Measurements from ENCODE around the gene TWIST1.

GRCh38 chr7:19097165-19098055 lies 20.0 kb downstream of the TWIST1 start:
- TF ChIP-seq, protein P1, sequence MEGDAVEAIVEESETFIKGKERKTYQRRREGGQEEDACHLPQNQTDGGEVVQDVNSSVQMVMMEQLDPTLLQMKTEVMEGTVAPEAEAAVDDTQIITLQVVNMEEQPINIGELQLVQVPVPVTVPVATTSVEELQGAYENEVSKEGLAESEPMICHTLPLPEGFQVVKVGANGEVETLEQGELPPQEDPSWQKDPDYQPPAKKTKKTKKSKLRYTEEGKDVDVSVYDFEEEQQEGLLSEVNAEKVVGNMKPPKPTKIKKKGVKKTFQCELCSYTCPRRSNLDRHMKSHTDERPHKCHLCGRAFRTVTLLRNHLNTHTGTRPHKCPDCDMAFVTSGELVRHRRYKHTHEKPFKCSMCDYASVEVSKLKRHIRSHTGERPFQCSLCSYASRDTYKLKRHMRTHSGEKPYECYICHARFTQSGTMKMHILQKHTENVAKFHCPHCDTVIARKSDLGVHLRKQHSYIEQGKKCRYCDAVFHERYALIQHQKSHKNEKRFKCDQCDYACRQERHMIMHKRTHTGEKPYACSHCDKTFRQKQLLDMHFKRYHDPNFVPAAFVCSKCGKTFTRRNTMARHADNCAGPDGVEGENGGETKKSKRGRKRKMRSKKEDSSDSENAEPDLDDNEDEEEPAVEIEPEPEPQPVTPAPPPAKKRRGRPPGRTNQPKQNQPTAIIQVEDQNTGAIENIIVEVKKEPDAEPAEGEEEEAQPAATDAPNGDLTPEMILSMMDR (IDR thresholded peaks at IDR 0.05) = no peak
- TF ChIP-seq POLR2AphosphoS5 (IDR thresholded peaks at IDR 0.05; ENCODE audit: insufficient read depth in 1 of 2, low read depth in 1 of 2) (no peak), POLR2A (IDR thresholded peaks at IDR 0.05) (no peak)
